HCT116 (cell line): Measurements from ENCODE around the gene CAPG. TPM values are rescaled to one million over a fixed set of nuclear protein-coding genes. Genes with fewer than 3 reads are reported as not detected.

Source experiments
- ATAC-seq: fragments of 200-7000 bp; cut with Tn5 transposase; 2 replicates; pipeline ENCODE4 v1.9.1; 2020; ENCODE audit warnings: mild to moderate bottlenecking, moderate library complexity
- BruUV-seq: library from RNA; stranded (reverse); fragments of 400-500 nt; replicated peaks from 2 replicates; lab custom pipeline; 2021; lab: Mats Ljungman, UMichigan
- CTCF ChIA-PET: fragments of 300-600 bp; sonication (Branson Sonifier 250); formaldehyde crosslinking; loops from one replicate; lab custom pipeline; 2021; ENCODE audit warnings: antibody characterized with exemption; lab: Charles Lee
- POLR2A ChIA-PET: fragments of 300-600, 350-600 bp; sonication (Branson Sonifier 250); formaldehyde crosslinking; loops from one replicate; lab custom pipeline; 2021; ENCODE audit warnings: antibody characterized with exemption; lab: Charles Lee
- RAD21 ChIA-PET, 2 experiments: fragments of 300-600 bp; sonication (Branson Sonifier 250); formaldehyde crosslinking; loops; one replicate each; lab custom pipeline; 2023; ENCODE audit warnings: low total read pairs in 2 of 2; ENCODE audit not compliant: uncharacterized antibody in 2 of 2, unreplicated experiment in 2 of 2, low non-redundant PET in 1 of 2; lab: Charles Lee
- DNase-seq: peaks from one replicate; pipeline ENCODE4 v3.0.0-alpha.2; 2010; ENCODE audit warnings: low read depth, low spot score
- H2AFZ ChIP-seq: fragments of 200-600 bp; shearing (Covaris generic), sonication (generic); 2 replicates; pipeline ENCODE4 v1.6.1; 2017; ENCODE audit warnings: low read depth, mixed run types, mixed read lengths, antibody characterized with exemption, low read length; ENCODE audit not compliant: poor library complexity, severe bottlenecking
- H3K27ac ChIP-seq: 2 replicates; pipeline ENCODE4 v1.5.1; 2012; ENCODE audit warnings: low read depth, low read length
- H3K27me3 ChIP-seq: fragments of 200-600 bp; sonication (generic); 2 replicates; pipeline ENCODE4 v1.6.1; 2016; ENCODE audit warnings: mixed run types, low read length, mixed read lengths; ENCODE audit not compliant: insufficient read depth
- H3K36me3 ChIP-seq, 2 experiments: fragments of 200-500 bp in 1 of 2; fragments of 200-600 bp in 1 of 2; sonication (Bioruptor generic) in 1 of 2; sonication (generic) in 1 of 2; 2 replicates each; pipeline versions ENCODE4 v1.5.1 to v1.6.1; 2014 to 2016; ENCODE audit warnings: low read length in 2 of 2, inconsistent platforms in 1 of 2, mixed read lengths in 1 of 2, mixed run types in 1 of 2; ENCODE audit not compliant: insufficient read depth in 2 of 2, control insufficient read depth in 1 of 2
- H3K4me1 ChIP-seq, 2 experiments: fragments of 200-600 bp in 1 of 2; sonication (generic) in 1 of 2; 2 replicates each; pipeline versions ENCODE4 v1.5.1 to v1.6.1; 2012 to 2017; ENCODE audit warnings: low read length in 2 of 2, inconsistent platforms in 1 of 2, mild to moderate bottlenecking in 1 of 2, mixed read lengths in 1 of 2, mixed run types in 1 of 2, moderate library complexity in 1 of 2; ENCODE audit not compliant: insufficient read depth in 2 of 2, control insufficient read depth in 1 of 2
- H3K4me2 ChIP-seq: fragments of 200-600 bp; sonication (generic); 2 replicates; pipeline ENCODE4 v1.6.1; 2017; ENCODE audit warnings: mixed run types, low read length, mixed read lengths
- H3K4me3 ChIP-seq, 2 experiments: fragments of 200-600 bp in 1 of 2; sonication (generic) in 1 of 2; replicated peaks in 1 of 2; 2 replicates each; pipeline ENCODE4 v1.5.1; 2011 to 2016; ENCODE audit warnings: low read length in 2 of 2, control low read depth in 1 of 2, low read depth in 1 of 2, mild to moderate bottlenecking in 1 of 2, mixed read lengths in 1 of 2, mixed run types in 1 of 2
- H3K79me2 ChIP-seq: fragments of 200-600 bp; sonication (generic); 2 replicates; pipeline ENCODE4 v1.6.1; 2017; ENCODE audit warnings: mild to moderate bottlenecking, mixed run types, low read length, moderate library complexity, mixed read lengths; ENCODE audit not compliant: insufficient read depth
- H3K9ac ChIP-seq: fragments of 200-600 bp; sonication (generic); 2 replicates; pipeline ENCODE4 v1.6.1; 2016; ENCODE audit warnings: low read length, mixed read lengths
- H3K9me2 ChIP-seq: fragments of 200-600 bp; sonication (generic), shearing (Covaris generic); 2 replicates; pipeline ENCODE4 v1.6.1; 2017; ENCODE audit warnings: mixed run types, mild to moderate bottlenecking, moderate library complexity; ENCODE audit not compliant: insufficient read depth
- H3K9me3 ChIP-seq, 2 experiments: fragments of 200-500 bp in 1 of 2; fragments of 200-600 bp in 1 of 2; sonication (Bioruptor generic) in 1 of 2; sonication (generic) in 1 of 2; 2 replicates each; pipeline ENCODE4 v1.6.1; 2014 to 2017; ENCODE audit warnings: low read length in 2 of 2, mixed read lengths in 2 of 2, inconsistent platforms in 1 of 2, low read depth in 1 of 2, mild to moderate bottlenecking in 1 of 2, mixed run types in 1 of 2, moderate library complexity in 1 of 2; ENCODE audit not compliant: control insufficient read depth in 1 of 2, insufficient read depth in 1 of 2
- H4K20me1 ChIP-seq: fragments of 200-600 bp; sonication (generic), shearing (Covaris generic); 2 replicates; pipeline ENCODE4 v1.6.1; 2017; ENCODE audit warnings: mixed run types, mild to moderate bottlenecking, moderate library complexity; ENCODE audit not compliant: insufficient read depth
- ELF1 ChIP-seq: IDR thresholded peaks from 2 replicates; pipeline ENCODE4 v1.6.1; 2012; ENCODE audit warnings: low read depth, borderline replicate concordance
- FOSL1 ChIP-seq: IDR thresholded peaks from 2 replicates; pipeline ENCODE4 v1.6.1; 2012; ENCODE audit warnings: low read depth
- POLR2A ChIP-seq: IDR thresholded peaks from 2 replicates; pipeline ENCODE4 v1.7.0; 2011; ENCODE audit warnings: borderline replicate concordance; ENCODE audit not compliant: insufficient read depth, insufficient read length; ENCODE audit errors: extremely low read depth
- POLR2AphosphoS5 ChIP-seq: IDR thresholded peaks from 2 replicates; pipeline ENCODE4 v1.6.1; 2011; ENCODE audit warnings: mild to moderate bottlenecking, low read depth, low read length, moderate library complexity
- RAD21 ChIP-seq: IDR thresholded peaks from 2 replicates; pipeline ENCODE4 v1.6.1; 2012; ENCODE audit warnings: low read depth, mild to moderate bottlenecking
- REST ChIP-seq: IDR thresholded peaks from 2 replicates; pipeline ENCODE4 v1.6.1; 2012; ENCODE audit warnings: low read depth
- SIN3A ChIP-seq: IDR thresholded peaks from 2 replicates; pipeline ENCODE4 v1.6.1; 2012; ENCODE audit warnings: low read depth
- SRF ChIP-seq: IDR thresholded peaks from 2 replicates; pipeline ENCODE4 v1.6.1; 2012; ENCODE audit warnings: low read depth
- ZNF274 ChIP-seq: fragments of 200-500 bp; sonication (Bioruptor generic); IDR thresholded peaks from 2 replicates; pipeline ENCODE4 v1.6.1; 2014; ENCODE audit warnings: mild to moderate bottlenecking, low read depth, low read length, inconsistent platforms
- intact Hi-C: fragments of 100-400 bp; cut with micrococcal nuclease; formaldehyde crosslinking; loops from 2 replicates; pipeline ENCODE4 v1.10.0; 2022
- total RNA-seq: library from RNA; stranded (reverse); gene quantifications from one replicate; pipeline ENCODE4 v1.2.1, GENCODE V29; 2021; ENCODE audit not compliant: unreplicated experiment
- TF ChIP-seq, protein P1 (sequence below): IDR thresholded peaks from 2 replicates; pipeline ENCODE4 v1.6.1; 2011; ENCODE audit warnings: mild to moderate bottlenecking, low read length, moderate library complexity; ENCODE audit not compliant: insufficient replicate concordance; ENCODE audit errors: extremely low read depth
- TF ChIP-seq, protein P2 (sequence below): IDR thresholded peaks from 2 replicates; pipeline ENCODE4 v1.6.1; 2012

Gene CAPG
- total RNA-seq, 1 experiment from 2014 or later, result 223 TPM

DNA sequence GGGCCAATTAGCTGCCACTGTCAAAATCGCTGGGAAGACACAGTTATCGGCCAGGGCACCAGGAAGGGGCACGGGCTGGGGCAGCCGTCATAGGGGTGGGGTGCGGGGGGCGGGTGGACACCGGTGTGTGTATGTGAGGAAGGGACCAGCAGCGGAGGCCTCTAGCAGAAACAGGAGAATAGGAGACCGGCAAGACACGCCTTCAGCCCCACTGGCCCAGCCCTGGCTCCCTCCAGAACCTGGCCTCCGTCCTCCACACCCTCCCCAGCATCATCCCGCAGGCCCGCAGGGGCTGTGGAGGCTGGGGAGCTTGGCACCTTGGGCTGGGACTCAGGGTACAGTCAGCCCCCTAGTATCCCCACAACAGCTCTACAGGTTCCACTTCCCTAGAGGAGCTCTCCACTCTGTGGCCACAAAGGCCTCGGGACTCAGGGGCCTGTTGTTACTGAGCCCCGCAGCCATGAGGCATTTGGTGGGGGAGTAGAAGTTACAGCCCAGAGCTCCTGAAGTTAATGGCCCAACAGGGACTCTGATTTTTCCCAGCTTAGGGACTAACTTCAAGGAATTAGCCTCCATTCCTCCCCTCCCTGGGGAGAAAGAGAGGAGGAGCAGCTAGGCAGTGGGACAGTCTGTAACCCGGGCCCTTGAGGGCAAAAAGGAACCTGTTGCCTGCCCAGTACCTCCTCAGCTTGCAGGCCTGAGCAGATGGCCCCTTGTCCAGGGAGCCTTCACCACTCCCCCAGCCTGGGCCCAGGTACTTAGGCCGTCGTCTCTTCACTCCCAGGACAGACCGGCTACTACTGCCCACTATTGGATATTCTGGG is 28.2 kb upstream of the CAPG start:
- no peak overlapping the region for H3K27ac ChIP-seq
- ChIA-PET CTCF (interaction anchor here (1.4 kb wide), 1 partner anchor 19 kb away, joined by 3 read pairs; no protein-coding TSS in a partner anchor), POLR2A (interaction anchor here (4.1 kb wide), 1 partner anchor 100 kb away, joined by 11 read pairs; the partner anchor contains the start of gene MAT2A), RAD21 (no interaction called here)
- TF ChIP-seq, protein P1, sequence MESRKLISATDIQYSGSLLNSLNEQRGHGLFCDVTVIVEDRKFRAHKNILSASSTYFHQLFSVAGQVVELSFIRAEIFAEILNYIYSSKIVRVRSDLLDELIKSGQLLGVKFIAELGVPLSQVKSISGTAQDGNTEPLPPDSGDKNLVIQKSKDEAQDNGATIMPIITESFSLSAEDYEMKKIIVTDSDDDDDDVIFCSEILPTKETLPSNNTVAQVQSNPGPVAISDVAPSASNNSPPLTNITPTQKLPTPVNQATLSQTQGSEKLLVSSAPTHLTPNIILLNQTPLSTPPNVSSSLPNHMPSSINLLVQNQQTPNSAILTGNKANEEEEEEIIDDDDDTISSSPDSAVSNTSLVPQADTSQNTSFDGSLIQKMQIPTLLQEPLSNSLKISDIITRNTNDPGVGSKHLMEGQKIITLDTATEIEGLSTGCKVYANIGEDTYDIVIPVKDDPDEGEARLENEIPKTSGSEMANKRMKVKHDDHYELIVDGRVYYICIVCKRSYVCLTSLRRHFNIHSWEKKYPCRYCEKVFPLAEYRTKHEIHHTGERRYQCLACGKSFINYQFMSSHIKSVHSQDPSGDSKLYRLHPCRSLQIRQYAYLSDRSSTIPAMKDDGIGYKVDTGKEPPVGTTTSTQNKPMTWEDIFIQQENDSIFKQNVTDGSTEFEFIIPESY, result no peak
- no peak for TF ChIP-seq SIN3A
- no peak for TF ChIP-seq RAD21
- no peak for TF ChIP-seq REST
- no peak for TF ChIP-seq FOSL1
- no peak for TF ChIP-seq ZNF274
- TF ChIP-seq SRF, result no peak
- TF ChIP-seq ELF1, result no peak
- TF ChIP-seq, protein P2, sequence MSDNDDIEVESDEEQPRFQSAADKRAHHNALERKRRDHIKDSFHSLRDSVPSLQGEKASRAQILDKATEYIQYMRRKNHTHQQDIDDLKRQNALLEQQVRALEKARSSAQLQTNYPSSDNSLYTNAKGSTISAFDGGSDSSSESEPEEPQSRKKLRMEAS, result no peak
- TF ChIP-seq POLR2AphosphoS5, result no peak
- TF ChIP-seq POLR2A, result no peak
- H3K36me3 ChIP-seq, result no peaks in the 10 kb centered on the region
- BruUV-seq, result no TSS peak
- no peak overlapping the region for H3K4me3 ChIP-seq
- no peaks in the 10 kb centered on the region for H3K9me3 ChIP-seq
- H3K9ac ChIP-seq, result no peak overlapping the region
- H4K20me1 ChIP-seq, result no peaks in the 10 kb centered on the region
- peaks cover 15 to 23% of the 10 kb centered on the region in 2 experiments for H3K4me1 ChIP-seq
- H3K27me3 ChIP-seq, result no peaks in the 10 kb centered on the region
- no peak overlapping the region for H2AFZ ChIP-seq
- DNase-seq, result no peak
- H3K9me2 ChIP-seq, result no peaks in the 10 kb centered on the region
- H3K79me2 ChIP-seq, result no peaks in the 10 kb centered on the region
- H3K4me2 ChIP-seq, result no peak overlapping the region
- ATAC-seq, result no peak
- intact Hi-C loops, result no loop called here
